Measurements from ENCODE around the gene SPOPL. TPM values are rescaled to one million over a fixed set of nuclear protein-coding genes. Genes with fewer than 3 reads are reported as not detected.

Gene SPOPL
- total RNA-seq, 3 donors from 2014 or later (not counting 1 experiment from before 2014, with no cell fraction given), result 32.2 to 35.9 (median 33.8) TPM

- DNase-seq, result no peak
- intact Hi-C loops (cut with micrococcal nuclease), result no loop called here
- no peak for TF ChIP-seq CTCF (IDR thresholded peaks at IDR 0.05)
- Histone ChIP-seq H3K36me3 (ENCODE audit: control insufficient read depth, insufficient read depth, low read length) (no peaks in the 10 kb centered on the region), H3K27ac (ENCODE audit: low read length) (peak overlapping the region; percentile 78), H3K9me3 (ENCODE audit: control insufficient read depth, insufficient read depth, low read length) (no peaks in the 10 kb centered on the region), H3K27me3 (ENCODE audit: control insufficient read depth, insufficient read depth, low read length) (no peaks in the 10 kb centered on the region), H3K4me1 (ENCODE audit: control insufficient read depth, insufficient read depth, low read length) (peaks cover 17% of the 10 kb centered on the region), H3K4me3 (ENCODE audit: low read length) (peak overlapping the region; percentile 90)
- H3K36me3 Mint-ChIP-seq, result no peaks in the 10 kb centered on the region
- H3K4me3 Mint-ChIP-seq, result peak overlapping the region; percentile 99
- peak overlapping the region; percentile 89 to 97 for H3K27ac Mint-ChIP-seq
- H3K27me3 Mint-ChIP-seq (ENCODE audit: low read depth in 2 of 2), result no peaks in the 10 kb centered on the region
- ATAC-seq, result no peak
- WGBS (ENCODE audit: insufficient coverage), result 30% methylated on average over 1 of the region's 3 CpGs
- H3K4me1 Mint-ChIP-seq, result peaks cover 49 to 54% of the 10 kb centered on the region in 2 donors
- no peaks in the 10 kb centered on the region for H3K9me3 Mint-ChIP-seq
Observed at GRCh38 chr2:138503652-138504051, 2.1 kb downstream of the SPOPL start.

GRCh38 chr2:138504092-138504491 lies 2.5 kb downstream of the SPOPL start:
- Mint-ChIP-seq H3K27ac (peak overlapping the region; percentile 89 to 97), H3K27me3 (ENCODE audit: low read depth in 2 of 2) (no peaks in the 10 kb centered on the region), H3K4me1 (peaks cover 52 to 54% of the 10 kb centered on the region in 2 donors), H3K4me3 (peak overlapping the region; percentile 99), H3K36me3 (no peaks in the 10 kb centered on the region), H3K9me3 (no peaks in the 10 kb centered on the region)
- H3K36me3 ChIP-seq (ENCODE audit: control insufficient read depth, insufficient read depth, low read length), result no peaks in the 10 kb centered on the region
- peaks cover 17% of the 10 kb centered on the region for H3K4me1 ChIP-seq (ENCODE audit: control insufficient read depth, insufficient read depth, low read length)
- intact Hi-C loops (cut with micrococcal nuclease), result no loop called here
- peak overlapping the region; percentile 90 for H3K4me3 ChIP-seq (ENCODE audit: low read length)
- no peaks in the 10 kb centered on the region for H3K9me3 ChIP-seq (ENCODE audit: control insufficient read depth, insufficient read depth, low read length)
- ATAC-seq, result no peak
- H3K27me3 ChIP-seq (ENCODE audit: control insufficient read depth, insufficient read depth, low read length), result no peaks in the 10 kb centered on the region
- DNase-seq, result no peak
- H3K27ac ChIP-seq (ENCODE audit: low read length), result peak overlapping the region; percentile 78
- no peak for TF ChIP-seq CTCF (IDR thresholded peaks at IDR 0.05)

- WGBS (ENCODE audit: insufficient coverage), result 33% methylated on average over 1 of the region's 2 CpGs
- peak overlapping the region; percentile 78 for H3K27ac ChIP-seq (ENCODE audit: low read length)
- no peaks in the 10 kb centered on the region for H3K9me3 ChIP-seq (ENCODE audit: control insufficient read depth, insufficient read depth, low read length)
- H3K4me1 ChIP-seq (ENCODE audit: control insufficient read depth, insufficient read depth, low read length), result peaks cover 17% of the 10 kb centered on the region
- H3K36me3 Mint-ChIP-seq, result no peaks in the 10 kb centered on the region
- ATAC-seq (no peak), DNase-seq (peak in 1 of 2 donors; percentile 20)
- H3K27me3 Mint-ChIP-seq (ENCODE audit: low read depth in 2 of 2), result no peaks in the 10 kb centered on the region
- H3K4me3 Mint-ChIP-seq, result peak overlapping the region; percentile 76
- intact Hi-C loops (cut with micrococcal nuclease), result no loop called here
- peaks cover 55 to 57% of the 10 kb centered on the region in 2 donors for H3K4me1 Mint-ChIP-seq
- H3K4me3 ChIP-seq (ENCODE audit: low read length), result peak overlapping the region; percentile 90
- peak overlapping the region; percentile 89 to 97 for H3K27ac Mint-ChIP-seq
- TF ChIP-seq CTCF (IDR thresholded peaks at IDR 0.05), result no peak
- no peaks in the 10 kb centered on the region for H3K36me3 ChIP-seq (ENCODE audit: control insufficient read depth, insufficient read depth, low read length)
- no peaks in the 10 kb centered on the region for H3K27me3 ChIP-seq (ENCODE audit: control insufficient read depth, insufficient read depth, low read length)
- H3K9me3 Mint-ChIP-seq, result no peaks in the 10 kb centered on the region
Observed at GRCh38 chr2:138504546-138505235, 3.1 kb downstream of the SPOPL start.

- H3K4me1 ChIP-seq (ENCODE audit: control insufficient read depth, insufficient read depth, low read length), result peaks cover 10% of the 10 kb centered on the region
- no peak overlapping the region for H3K27ac ChIP-seq (ENCODE audit: low read length)
- WGBS (ENCODE audit: insufficient coverage), result 92% methylated on average over 4 of the region's 4 CpGs
- Mint-ChIP-seq H3K27me3 (ENCODE audit: low read depth in 2 of 2) (no peaks in the 10 kb centered on the region), H3K36me3 (no peaks in the 10 kb centered on the region), H3K27ac (no peak overlapping the region), H3K4me1 (peaks cover 54 to 57% of the 10 kb centered on the region in 2 donors), H3K9me3 (no peaks in the 10 kb centered on the region), H3K4me3 (no peak overlapping the region)
- no peak overlapping the region for H3K4me3 ChIP-seq (ENCODE audit: low read length)
- no peaks in the 10 kb centered on the region for H3K36me3 ChIP-seq (ENCODE audit: control insufficient read depth, insufficient read depth, low read length)
- no peak for TF ChIP-seq CTCF (IDR thresholded peaks at IDR 0.05)
- intact Hi-C loops (cut with micrococcal nuclease), result no loop called here
- no peak for DNase-seq
- ATAC-seq, result no peak
- no peaks in the 10 kb centered on the region for H3K9me3 ChIP-seq (ENCODE audit: control insufficient read depth, insufficient read depth, low read length)
- no peaks in the 10 kb centered on the region for H3K27me3 ChIP-seq (ENCODE audit: control insufficient read depth, insufficient read depth, low read length)
Observed at GRCh38 chr2:138507267-138507666, 5.7 kb downstream of the SPOPL start.
